NCI-H187 treated with DMSO at 0.1 percent for 48 hours (cell line): ENCODE measurements around the gene ASB18.

Experiments
- DNase-seq: peaks from one replicate; lab custom pipeline; 2025; lab: John Stamatoyannopoulos, UW

ASB18 gene

GRCh38 chr2:236208019-236208926, 55.9 kb downstream of the ASB18 start:
- no peak for DNase-seq

- DNase-seq, result no peak
Measured at GRCh38 chr2:236207472-236207871, 56.7 kb downstream of the ASB18 start.

- no peak for DNase-seq
Measured at GRCh38 chr2:236205867-236206645, 58.1 kb downstream of the ASB18 start.

- DNase-seq, result no peak
Measured at GRCh38 chr2:236204953-236205352, 59.3 kb downstream of the ASB18 start.

- DNase-seq, result no peak
Measured at GRCh38 chr2:236200378-236200777, 63.8 kb downstream of the ASB18 start.

GRCh38 chr2:236196366-236196765, 67.8 kb downstream of the ASB18 start:
- no peak for DNase-seq

- DNase-seq, result no peak
Measured at GRCh38 chr2:236195726-236196125, 68.5 kb downstream of the ASB18 start.

- no peak for DNase-seq
Measured at GRCh38 chr2:236194786-236195185, 69.4 kb downstream of the ASB18 start.

- no peak for DNase-seq
Measured at GRCh38 chr2:236193026-236193425, 71.2 kb downstream of the ASB18 start.

- no peak for DNase-seq
Measured at GRCh38 chr2:236190674-236191073, 73.5 kb downstream of the ASB18 start.

- no peak for DNase-seq
Measured at GRCh38 chr2:236184701-236185100, 79.5 kb downstream of the ASB18 start.

- no peak for DNase-seq
Measured at GRCh38 chr2:236180831-236181453, 83.3 kb downstream of the ASB18 start.

- no peak for DNase-seq
Measured at GRCh38 chr2:236180076-236180816, 84.0 kb downstream of the ASB18 start.

GRCh38 chr2:236179236-236180075, 84.8 kb downstream of the ASB18 start:
- DNase-seq, result no peak

- DNase-seq, result no peak
Measured at GRCh38 chr2:236178890-236179235, 85.3 kb downstream of the ASB18 start.

GRCh38 chr2:236177967-236178889, 86.0 kb downstream of the ASB18 start:
- no peak for DNase-seq

- no peak for DNase-seq
Measured at GRCh38 chr2:236177604-236177966, 86.6 kb downstream of the ASB18 start.

GRCh38 chr2:236176951-236177350, 87.3 kb downstream of the ASB18 start:
- DNase-seq, result no peak

GRCh38 chr2:236176417-236176816, 87.8 kb downstream of the ASB18 start:
- no peak for DNase-seq

GRCh38 chr2:236175548-236176150, 88.6 kb downstream of the ASB18 start:
- DNase-seq, result no peak
